H1 (cell line): ENCODE results near the gene KRCC1. TPM values are rescaled to one million over a fixed set of nuclear protein-coding genes. Genes with fewer than 3 reads are reported as not detected.
A peak's percentile ranks its signal among the peaks of the same experiment; 100 is the strongest.

Experiments used
- CTCF ChIA-PET: fragments of 300-600 bp; sonication (Branson Sonifier 250); formaldehyde crosslinking; loops from one replicate; lab custom pipeline; 2021; ENCODE audit not compliant: partially characterized antibody; lab: Charles Lee
- POLR2A ChIA-PET: fragments of 300-600 bp; sonication (Branson Sonifier 250); formaldehyde crosslinking; loops from one replicate; lab custom pipeline; 2021; ENCODE audit warnings: inconsistent platforms; ENCODE audit not compliant: partially characterized antibody; lab: Charles Lee
- DNase-seq, 2 experiments: peaks; one replicate each; pipeline versions ENCODE4 v3.0.0 to v3.0.0-alpha.2; 2010 to 2022; ENCODE audit warnings: low spot score in 2 of 2, low read depth in 1 of 2, mixed read lengths in 1 of 2
- FAIRE-seq: peaks from 2 replicates; lab custom pipeline; 2011; peaks lifted over from hg19 to GRCh38; lab: Jason Lieb, UNC
- H2AFZ ChIP-seq: 2 replicates; pipeline ENCODE4 v1.8.1; 2012; ENCODE audit warnings: low read length, inconsistent platforms
- H2AK5ac ChIP-seq: 2 replicates; pipeline ENCODE4 v1.6.1; 2013; ENCODE audit warnings: low read depth, low read length
- H2BK120ac ChIP-seq: replicated peaks from 2 replicates; pipeline ENCODE3; 2013; ENCODE audit warnings: low read depth, low read length, inconsistent platforms
- H2BK12ac ChIP-seq: 2 replicates; pipeline ENCODE4 v1.6.1; 2013; ENCODE audit warnings: low read depth, low read length
- H2BK15ac ChIP-seq: 2 replicates; pipeline ENCODE4 v1.6.1; 2013; ENCODE audit warnings: low read length
- H2BK20ac ChIP-seq: 2 replicates; pipeline ENCODE4 v1.6.1; 2013; ENCODE audit warnings: low read length
- H2BK5ac ChIP-seq: 2 replicates; pipeline ENCODE4 v1.6.1; 2013; ENCODE audit warnings: low read depth, low read length
- H3K14ac ChIP-seq: 2 replicates; pipeline ENCODE4 v1.6.1; 2013; ENCODE audit warnings: inconsistent platforms; ENCODE audit not compliant: insufficient read length
- H3K18ac ChIP-seq: 2 replicates; pipeline ENCODE4 v1.6.1; 2013; ENCODE audit warnings: low read length; ENCODE audit errors: extremely low read depth
- H3K23ac ChIP-seq: 2 replicates; pipeline ENCODE4 v1.6.1; 2013; ENCODE audit warnings: inconsistent platforms; ENCODE audit not compliant: insufficient read length
- H3K23me2 ChIP-seq: 2 replicates; pipeline ENCODE4 v1.6.1; 2013; ENCODE audit warnings: low read depth, low read length
- H3K27ac ChIP-seq: 2 replicates; pipeline ENCODE4 v1.6.1; 2011; ENCODE audit warnings: low read depth, low read length, inconsistent platforms
- H3K27me3 ChIP-seq, 4 experiments: replicated peaks in 1 of 4; 1 replicate in 1 of 4; 2 replicates in 3 of 4; pipeline versions ENCODE4 v1.6.1 to v1.8.1; 2011 to 2013; ENCODE audit warnings: low read length in 3 of 4, mild to moderate bottlenecking in 3 of 4, inconsistent platforms in 2 of 4, mixed read lengths in 2 of 4, moderate library complexity in 1 of 4; ENCODE audit not compliant: control insufficient read depth in 3 of 4, insufficient read depth in 3 of 4; ENCODE audit errors: extremely low read depth in 1 of 4
- H3K36me3 ChIP-seq, 4 experiments: 2 replicates each; pipeline versions ENCODE4 v1.6.1 to v1.8.1; 2011 to 2013; ENCODE audit warnings: mild to moderate bottlenecking in 4 of 4, low read length in 3 of 4, moderate library complexity in 2 of 4, control low read depth in 1 of 4, inconsistent platforms in 1 of 4; ENCODE audit not compliant: insufficient read depth in 4 of 4, control insufficient read depth in 2 of 4
- H3K4ac ChIP-seq: replicated peaks from 2 replicates; pipeline ENCODE3; 2013; ENCODE audit warnings: low read length, low read depth, mixed read lengths, inconsistent platforms; ENCODE audit not compliant: insufficient read length
- H3K4me1 ChIP-seq, 4 experiments: replicated peaks in 1 of 4; 1 replicate in 1 of 4; 2 replicates in 3 of 4; pipeline versions ENCODE4 v1.6.1 to v1.8.1; 2011 to 2013; ENCODE audit warnings: low read length in 3 of 4, inconsistent platforms in 2 of 4, mixed read lengths in 1 of 4; ENCODE audit not compliant: insufficient read depth in 4 of 4, control insufficient read depth in 3 of 4
- H3K4me2 ChIP-seq, 2 experiments: 2 replicates each; pipeline versions ENCODE4 v1.6.1 to v1.8.1; 2011 to 2013; ENCODE audit warnings: low read depth in 2 of 2, low read length in 2 of 2, control low read depth in 1 of 2, inconsistent platforms in 1 of 2, mild to moderate bottlenecking in 1 of 2; ENCODE audit not compliant: insufficient read depth in 1 of 2
- H3K4me3 ChIP-seq, 4 experiments: fragments of 200-600, 300-600 bp in 1 of 4; sonication (generic), shearing (Covaris generic), sonication (Bioruptor Twin) in 1 of 4; 2 replicates each; pipeline versions ENCODE4 v1.5.1 to v1.8.1; 2011 to 2016; ENCODE audit warnings: low read length in 4 of 4, low read depth in 3 of 4, control low read depth in 2 of 4, inconsistent platforms in 2 of 4, mild to moderate bottlenecking in 2 of 4, mixed read lengths in 1 of 4, moderate library complexity in 1 of 4; ENCODE audit not compliant: insufficient read depth in 2 of 4; ENCODE audit errors: extremely low read depth in 1 of 4
- H3K56ac ChIP-seq: replicated peaks from 2 replicates; pipeline ENCODE3; 2013; ENCODE audit warnings: low read depth, mild to moderate bottlenecking, mixed read lengths, low read length, inconsistent platforms; ENCODE audit not compliant: insufficient read length
- H3K79me1 ChIP-seq: 2 replicates; pipeline ENCODE4 v1.6.1; 2013; ENCODE audit warnings: low read depth, low read length, control low read depth
- H3K79me2 ChIP-seq, 2 experiments: 2 replicates each; pipeline versions ENCODE4 v1.6.1 to v1.8.1; 2012 to 2013; ENCODE audit warnings: low read length in 2 of 2, mild to moderate bottlenecking in 2 of 2, inconsistent platforms in 1 of 2; ENCODE audit not compliant: insufficient read depth in 2 of 2, control insufficient read depth in 1 of 2
- H3K9ac ChIP-seq, 4 experiments: replicated peaks in 1 of 4; 1 replicate in 1 of 4; 2 replicates in 3 of 4; pipeline versions ENCODE4 v1.6.1 to v1.8.1; 2011 to 2013; ENCODE audit warnings: low read depth in 3 of 4, low read length in 3 of 4, control low read depth in 2 of 4, mild to moderate bottlenecking in 2 of 4, moderate library complexity in 2 of 4, inconsistent platforms in 1 of 4; ENCODE audit errors: extremely low read depth in 1 of 4
- H3K9me3 ChIP-seq, 2 experiments: 2 replicates each; pipeline versions ENCODE4 v1.6.1 to v1.8.1; 2012 to 2013; ENCODE audit warnings: mild to moderate bottlenecking in 2 of 2, moderate library complexity in 2 of 2, control low read depth in 1 of 2, inconsistent platforms in 1 of 2, low read depth in 1 of 2, low read length in 1 of 2, mixed read lengths in 1 of 2; ENCODE audit not compliant: insufficient read depth in 2 of 2
- H4K20me1 ChIP-seq, 2 experiments: replicated peaks in 1 of 2; 2 replicates each; pipeline versions ENCODE3 to v1.8.1; 2011 to 2013; ENCODE audit warnings: inconsistent platforms in 2 of 2, low read length in 2 of 2, mild to moderate bottlenecking in 1 of 2; ENCODE audit not compliant: insufficient read depth in 2 of 2, control insufficient read depth in 1 of 2
- H4K5ac ChIP-seq: 2 replicates; pipeline ENCODE4 v1.6.1; 2013; ENCODE audit warnings: low read length, low read depth, mixed read lengths, inconsistent platforms; ENCODE audit not compliant: insufficient read length
- H4K8ac ChIP-seq: 2 replicates; pipeline ENCODE4 v1.8.0; 2013; ENCODE audit warnings: mild to moderate bottlenecking, moderate library complexity, low read length, inconsistent platforms; ENCODE audit not compliant: insufficient read depth; ENCODE audit errors: extremely low read depth
- H4K91ac ChIP-seq: replicated peaks from 2 replicates; pipeline ENCODE3; 2013; ENCODE audit warnings: low read length, mixed read lengths, inconsistent platforms; ENCODE audit not compliant: insufficient read length
- BCL11A ChIP-seq, 2 experiments: IDR thresholded peaks; one replicate each; pipeline ENCODE4 v1.6.1; 2011; ENCODE audit warnings: low read depth in 2 of 2, low read length in 2 of 2, mild to moderate bottlenecking in 2 of 2
- BRCA1 ChIP-seq: IDR thresholded peaks from 2 replicates; pipeline ENCODE4 v1.6.1; 2012; ENCODE audit warnings: low read depth, low read length, improper control_type of control experiment
- CBX5 ChIP-seq: fragments of 300-800, 300-1000 bp; sonication (generic); IDR thresholded peaks from 2 replicates; pipeline ENCODE4 v1.7.1; 2016; ENCODE audit warnings: antibody characterized with exemption, low read length, low read depth
- CBX8 ChIP-seq: fragments of 300-800, 300-1000 bp; sonication (generic); IDR thresholded peaks from 2 replicates; pipeline ENCODE4 v1.7.1; 2016; ENCODE audit warnings: low read depth, low read length, borderline replicate concordance
- JUN ChIP-seq: IDR thresholded peaks from 2 replicates; pipeline ENCODE4 v1.6.1; 2011; ENCODE audit warnings: low read depth, mild to moderate bottlenecking, improper control_type of control experiment, low read length
- KDM1A ChIP-seq: fragments of 200-600, 300-600 bp; sonication (generic); IDR thresholded peaks from 2 replicates; pipeline ENCODE4 v1.7.1; 2016; ENCODE audit warnings: mild to moderate bottlenecking, low read length, borderline replicate concordance
- POLR2AphosphoS5 ChIP-seq: IDR thresholded peaks from 2 replicates; pipeline ENCODE4 v1.6.1; 2011; ENCODE audit warnings: low read depth, low read length
- SAP30 ChIP-seq: fragments of 300-600 bp; sonication (generic); IDR thresholded peaks from 2 replicates; pipeline ENCODE4 v1.7.1; 2012; ENCODE audit warnings: low read length, moderate library complexity, mild to moderate bottlenecking, inconsistent platforms; ENCODE audit not compliant: insufficient read depth, insufficient replicate concordance
- SIRT6 ChIP-seq: IDR thresholded peaks from one replicate; pipeline ENCODE4 v1.7.1; 2012; ENCODE audit warnings: low read length, inconsistent platforms
- WGBS, 2 experiments: shearing (Covaris generic) in 1 of 2; methylation state at CpG; one replicate each; pipeline versions ENCODE4 v1.1.6 to v1.1.7; 2013 to 2015; ENCODE audit warnings: low lambda C conversion rate in 2 of 2, mixed read lengths in 2 of 2, inconsistent platforms in 1 of 2, low coverage in 1 of 2, missing lambda C conversion rate in 1 of 2; ENCODE audit not compliant: insufficient replicate concordance in 2 of 2, insufficient coverage in 1 of 2, insufficient read length in 1 of 2; ENCODE audit errors: extremely low coverage in 1 of 2, missing lambda C conversion rate in 1 of 2; 5-methylcytosine and 5-hydroxymethylcytosine counted together
- polyA plus RNA-seq, 7 experiments: library from polyadenylated mRNA; depleted of rRNA in 3 of 7; stranded (reverse) in 5 of 7; unstranded in 2 of 7; fragments of >200 nt in 5 of 7; fragments of 200-250 nt in 2 of 7; gene quantifications; 1 replicate in 5 of 7; 2 replicates in 1 of 7; 4 replicates in 1 of 7; pipeline versions ENCODE4 v1.2.1 to v1.2.3, GENCODE V29; 2011 to 2013; ENCODE audit warnings: missing spikeins in 2 of 7, mixed read lengths in 2 of 7
- total RNA-seq: library from RNA; stranded (reverse); fragmentation: NEBNext Ultra II Directional; extraction: Animal tissue kit (Norgen Biotek cat#: 25700); gene quantifications from 2 replicates; pipeline ENCODE4 v1.2.1, GENCODE V29; 2021
- TF ChIP-seq, protein P1 (sequence below): IDR thresholded peaks from 2 replicates; pipeline ENCODE4 v1.6.1; 2011; ENCODE audit warnings: low read length, improper control_type of control experiment

The KRCC1 gene
- total and polyA plus RNA-seq, 2 of the 8 experiments (the other 6 are each of a cell fraction or from before 2014, with no cell fraction given), result 5.1 to 8.5 TPM

DNA sequence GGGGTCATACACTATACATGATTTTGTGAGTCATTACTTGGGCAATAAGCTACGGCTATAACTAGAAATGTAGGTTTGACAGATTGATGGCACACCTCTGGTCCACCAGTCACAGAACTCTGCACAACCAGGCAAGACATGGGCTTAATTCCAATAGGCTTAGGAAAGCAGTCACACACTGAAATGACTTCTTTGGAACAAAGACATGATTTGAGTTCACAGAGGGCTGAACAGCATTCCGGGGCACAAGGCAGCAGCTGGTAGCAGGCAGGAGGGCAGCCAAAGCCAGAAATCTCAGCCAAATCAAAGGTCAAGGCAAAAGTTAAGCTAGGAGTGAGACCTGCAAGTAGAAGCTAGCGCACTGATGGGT, 44.9 kb upstream of the KRCC1 start:
- ChIA-PET POLR2A (interaction anchor here (1.2 to 1.5 kb wide), 2 partner anchors 12 to 15 kb away, joined by 3 read pairs; no protein-coding TSS in a partner anchor), CTCF (interaction anchor here (0.8 to 2.8 kb wide), 4 partner anchors 9 to 76 kb away, joined by 3 to 18 read pairs (median 3); no protein-coding TSS in a partner anchor)
- H4K5ac ChIP-seq, result no peak overlapping the region
- H3K14ac ChIP-seq, result no peak overlapping the region
- no peak overlapping the region for H2AK5ac ChIP-seq
- no peaks in the 10 kb centered on the region for H3K79me2 ChIP-seq
- H3K4ac ChIP-seq, result no peak overlapping the region
- H3K23me2 ChIP-seq, result no peaks in the 10 kb centered on the region
- WGBS, 2 experiments, result 90% methylated on average over 3 of the region's 3 CpGs; no CpG with 5 or more reads in 1 of the 2 experiments
- no peaks in the 10 kb centered on the region for H3K9me3 ChIP-seq
- H2BK120ac ChIP-seq, result no peak overlapping the region
- no peak overlapping the region for H2BK5ac ChIP-seq
- no peaks in the 10 kb centered on the region for H3K79me1 ChIP-seq
- H3K9ac ChIP-seq, result no peak overlapping the region
- no peak overlapping the region for H3K4me2 ChIP-seq
- H3K56ac ChIP-seq, result no peak overlapping the region
- no peak overlapping the region for H3K18ac ChIP-seq
- no peak overlapping the region for H3K4me3 ChIP-seq
- no peak overlapping the region for H3K27ac ChIP-seq
- H2BK12ac ChIP-seq, result no peak overlapping the region
- H2BK20ac ChIP-seq, result no peak overlapping the region
- H3K4me1 ChIP-seq, result peaks cover 0 to 9% (median under 1%) of the 10 kb centered on the region in 4 experiments; a peak in 3 of 7 replicates
- no peak overlapping the region for H4K91ac ChIP-seq
- H4K20me1 ChIP-seq, result no peaks in the 10 kb centered on the region
- no peaks in the 10 kb centered on the region for H3K27me3 ChIP-seq
- 0 out of 2 replicates have a peak overlapping the region, but pooled peaks have one; percentile 38 for H2AFZ ChIP-seq
- TF ChIP-seq POLR2AphosphoS5 (no peak), JUN (no peak), SIRT6 (no peak), SAP30 (no peak), CBX5 (no peak), KDM1A (no peak), BCL11A (IDR thresholded peaks at IDR 0.05; ENCODE audit: low read depth in 2 of 2, low read length in 2 of 2) (no peak), CBX8 (no peak), BRCA1 (no peak)
- TF ChIP-seq, protein P1, sequence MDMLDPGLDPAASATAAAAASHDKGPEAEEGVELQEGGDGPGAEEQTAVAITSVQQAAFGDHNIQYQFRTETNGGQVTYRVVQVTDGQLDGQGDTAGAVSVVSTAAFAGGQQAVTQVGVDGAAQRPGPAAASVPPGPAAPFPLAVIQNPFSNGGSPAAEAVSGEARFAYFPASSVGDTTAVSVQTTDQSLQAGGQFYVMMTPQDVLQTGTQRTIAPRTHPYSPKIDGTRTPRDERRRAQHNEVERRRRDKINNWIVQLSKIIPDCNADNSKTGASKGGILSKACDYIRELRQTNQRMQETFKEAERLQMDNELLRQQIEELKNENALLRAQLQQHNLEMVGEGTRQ, result no peak
- TF ChIP-seq, all 59 proteins: peak for 0
- FAIRE-seq (no peak), DNase-seq (no peak)
- Histone ChIP-seq H2BK15ac (no peak overlapping the region), H4K8ac (no peak overlapping the region), H3K36me3 (no peaks in the 10 kb centered on the region), H3K23ac (no peak overlapping the region)
